GM21528 (cell line): Measurements from ENCODE around the gene ARHGEF1.
A peak's percentile ranks its signal among the peaks of the same experiment; 100 is the strongest.
"Not testable (repeated sequence)": the region's sequence is repeated elsewhere in the genome, so short reads cannot be mapped to it uniquely, and the experiment has no call there.

ENCODE experiments used
- ATAC-seq: cut with Tn5 transposase; IDR thresholded peaks from one replicate; pipeline ENCODE4 v1.9.1; 2021; ENCODE audit warnings: mild to moderate bottlenecking, moderate library complexity; ENCODE audit not compliant: unreplicated experiment, low FRiP score

Gene ARHGEF1

GRCh38 chr19:41861116-41861768, 21.7 kb upstream of the ARHGEF1 start:
- no peak for ATAC-seq

DNA sequence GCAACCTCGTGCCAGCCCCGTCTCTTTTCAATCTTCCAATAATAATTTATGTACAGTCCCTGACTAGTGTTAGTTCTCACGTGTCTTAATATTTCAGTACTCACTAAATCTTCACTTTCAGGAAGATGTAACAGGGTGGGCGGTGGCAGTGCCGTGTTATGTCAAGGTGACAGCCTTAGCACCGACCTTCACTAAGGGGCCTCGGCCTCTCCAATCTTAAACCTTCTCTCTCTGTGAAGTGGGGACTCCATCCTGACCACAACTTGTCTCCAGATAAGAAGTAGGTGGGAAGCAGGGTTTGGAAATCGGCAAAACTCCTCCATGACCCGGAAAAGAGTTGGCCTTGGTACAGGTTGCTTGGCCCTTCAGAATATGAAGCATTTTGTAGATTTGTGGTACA, 21.1 kb upstream of the ARHGEF1 start:
- no peak for ATAC-seq

DNA sequence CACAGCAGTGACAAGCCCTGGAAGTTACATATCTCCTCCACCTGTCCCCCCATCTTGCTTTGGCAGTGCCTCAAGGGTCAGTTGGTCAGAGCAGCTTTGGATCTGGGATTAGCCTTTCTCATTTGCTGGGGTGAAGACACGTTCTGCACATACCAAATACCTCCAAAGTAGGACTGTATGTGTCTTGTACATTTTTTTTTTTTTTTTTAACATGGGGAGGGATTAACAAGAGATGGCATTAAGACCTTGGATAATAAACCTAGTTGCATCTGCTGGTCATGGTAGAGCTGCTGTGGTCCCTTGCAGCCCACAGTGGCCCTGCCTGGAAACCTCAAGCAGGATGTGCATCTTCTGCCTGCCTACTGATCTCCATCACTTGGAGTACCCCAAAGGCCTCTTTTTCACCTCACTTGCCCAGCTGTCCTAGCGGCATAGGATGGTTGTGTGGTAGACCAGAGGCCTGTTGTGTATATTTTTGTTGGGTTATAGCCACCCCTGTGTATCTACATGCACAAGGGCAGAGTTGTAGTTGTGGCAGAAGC, 20.5 kb upstream of the ARHGEF1 start:
- ATAC-seq = no peak

GRCh38 chr19:41863209-41863931, 19.6 kb upstream of the ARHGEF1 start:
- no peak for ATAC-seq

DNA sequence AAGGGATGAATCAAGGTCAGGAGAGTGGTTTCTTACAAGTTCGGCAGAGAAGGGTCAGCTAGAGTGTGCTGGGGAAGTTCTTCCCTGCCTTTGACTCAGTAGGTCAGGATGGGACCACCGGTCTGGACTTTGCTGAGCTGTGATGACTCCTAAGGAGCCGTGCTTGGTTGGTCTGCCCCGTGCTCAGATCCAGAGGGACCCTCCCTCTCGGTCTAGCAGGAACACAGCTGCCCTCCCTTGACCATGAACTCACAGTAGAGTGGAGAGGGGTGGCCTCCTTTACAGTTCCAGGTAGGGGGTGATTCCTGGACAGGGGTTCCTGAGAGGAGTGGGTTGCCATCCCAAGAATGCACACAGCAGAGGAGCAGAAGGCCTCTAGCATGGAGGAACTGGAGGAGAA, 18.6 kb upstream of the ARHGEF1 start:
- no peak for ATAC-seq

GRCh38 chr19:41866284-41866683, 16.7 kb upstream of the ARHGEF1 start:
- no peak for ATAC-seq

DNA sequence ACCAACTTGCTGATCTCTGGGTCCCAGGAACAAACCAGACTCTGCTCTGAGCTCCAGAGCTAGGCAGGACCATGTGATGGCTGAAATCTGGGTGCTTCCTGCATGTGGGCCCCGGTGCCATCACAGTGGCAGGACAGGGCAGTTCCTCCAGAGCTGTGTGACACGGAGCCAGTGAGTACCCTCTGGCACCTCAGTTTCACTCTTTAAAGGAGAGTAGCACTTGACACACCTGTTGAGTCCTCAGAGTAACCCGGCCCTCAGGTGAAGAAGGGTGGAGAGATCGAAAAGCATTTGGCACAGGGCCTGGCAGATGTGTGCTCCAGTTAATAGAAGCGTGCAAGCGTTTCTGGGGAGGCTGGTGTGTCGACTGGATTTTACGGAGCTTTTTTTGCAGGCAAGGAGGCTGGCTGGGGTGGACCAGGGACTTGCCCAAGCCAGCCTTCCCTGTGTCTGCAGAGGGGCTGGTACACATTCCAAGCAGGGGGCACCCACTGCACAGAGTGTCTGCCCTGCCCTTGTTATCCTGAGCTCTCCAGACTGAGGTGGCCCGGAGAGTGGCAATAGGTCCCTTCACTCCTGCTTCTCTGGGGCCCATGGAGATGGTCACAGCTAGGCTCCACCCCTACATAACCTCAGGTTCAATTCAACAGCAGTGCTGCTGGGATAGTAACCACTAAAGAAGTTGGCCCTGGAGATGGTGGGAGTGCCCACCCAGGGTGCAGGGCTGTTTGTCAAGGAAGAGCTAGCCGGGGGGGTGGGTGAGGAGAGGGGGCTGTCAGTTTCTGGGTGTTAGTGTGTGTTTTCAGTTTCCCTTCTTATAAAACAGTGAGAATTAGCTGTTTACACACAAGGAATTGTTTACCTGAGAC, 14.6 kb upstream of the ARHGEF1 start:
- no peak for ATAC-seq

GRCh38 chr19:41868989-41869300, 14.0 kb upstream of the ARHGEF1 start:
- no peak for ATAC-seq

DNA sequence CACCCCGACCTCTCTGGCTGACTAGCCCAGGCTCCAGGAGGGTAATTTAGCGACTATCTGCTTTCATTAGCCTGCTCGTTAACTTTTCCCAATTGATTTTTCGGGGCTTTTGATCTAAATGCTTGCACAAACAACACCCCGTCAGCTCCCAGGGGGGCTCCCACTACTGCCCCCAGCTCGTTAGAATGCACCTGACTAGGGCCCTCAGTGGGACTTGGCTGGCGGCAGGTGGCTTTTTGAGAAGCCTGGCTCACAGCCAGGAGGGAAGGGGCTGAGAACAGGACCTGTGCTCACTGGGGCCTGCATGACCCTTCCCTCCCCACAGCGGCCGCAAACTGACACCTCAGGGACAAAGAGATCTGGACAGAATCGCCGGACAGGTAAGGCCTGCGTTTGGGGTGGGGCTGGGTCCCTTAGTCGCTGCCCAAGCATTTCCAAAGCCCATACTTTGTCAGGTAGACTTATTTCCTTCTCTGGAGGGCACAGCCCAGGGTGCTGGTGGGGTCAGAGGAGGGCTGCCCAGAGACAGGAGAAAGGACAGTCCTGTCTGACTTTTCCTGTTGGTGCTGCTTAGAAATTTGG, 13.5 kb upstream of the ARHGEF1 start:
- no peak for ATAC-seq

DNA sequence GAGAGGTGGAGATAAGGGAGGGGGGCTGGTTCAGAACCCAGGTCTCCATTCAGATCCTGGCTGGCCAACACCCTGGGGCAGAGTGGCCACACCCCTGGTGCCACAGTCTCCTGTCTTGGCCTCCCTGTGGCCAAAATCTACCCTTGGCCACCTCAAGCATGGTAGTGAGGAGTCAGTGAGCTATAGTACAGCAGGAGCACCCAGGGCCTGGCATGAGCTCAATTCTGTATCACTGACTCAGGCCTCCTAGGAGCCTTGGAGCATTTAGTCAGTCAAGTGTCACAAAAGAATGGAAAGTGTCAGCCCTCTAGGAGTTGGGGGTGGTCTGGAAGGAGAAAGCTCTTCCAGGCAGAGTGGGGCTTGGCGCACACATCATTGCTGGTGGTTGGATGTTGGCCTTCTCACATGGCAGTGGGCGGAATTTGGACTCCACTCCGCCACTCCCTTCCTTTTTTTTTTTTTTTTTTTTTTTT, 12.5 kb upstream of the ARHGEF1 start:
- no peak for ATAC-seq

DNA sequence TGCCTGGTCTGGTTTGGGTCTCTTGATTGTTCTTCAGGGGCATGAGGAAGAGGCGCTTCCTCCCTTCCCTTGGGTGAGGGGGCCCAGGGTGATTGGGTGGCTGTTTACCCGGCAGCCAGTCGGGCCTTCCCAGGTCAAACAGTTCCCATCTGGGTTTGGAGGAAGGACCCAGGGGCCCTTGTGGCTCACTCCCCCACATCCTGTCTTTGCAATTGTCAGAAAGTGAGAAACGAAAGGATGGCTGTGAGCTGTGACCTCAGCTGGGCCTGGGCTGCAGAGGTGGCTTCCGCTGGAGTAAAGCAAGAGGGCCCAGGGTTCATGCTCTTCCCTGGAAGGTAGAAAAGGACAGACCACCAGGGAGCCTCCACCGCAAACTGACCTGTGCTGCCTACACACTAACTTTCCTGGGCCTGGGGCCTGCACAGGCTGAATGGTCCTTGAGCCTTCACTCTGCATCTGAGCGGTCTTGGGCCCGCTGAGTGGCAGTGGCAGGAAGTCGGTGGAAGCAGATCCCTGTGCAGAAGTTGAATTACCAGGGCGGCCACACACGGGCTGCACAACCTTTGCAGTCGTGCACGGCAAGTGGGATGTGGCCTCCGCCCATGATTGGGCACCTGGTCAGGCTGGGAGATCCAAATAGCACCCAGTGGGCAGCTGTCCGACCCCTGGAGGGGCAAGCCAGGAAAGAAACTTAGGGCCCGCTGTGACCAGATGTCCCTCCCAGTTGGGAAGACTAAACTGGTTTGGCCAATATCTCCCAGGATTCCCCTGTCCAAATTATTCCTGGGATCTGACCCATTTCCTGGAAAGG, 11.2 kb upstream of the ARHGEF1 start:
- no peak for ATAC-seq

- ATAC-seq = no peak
Measured at GRCh38 chr19:41872384-41872774, 10.6 kb upstream of the ARHGEF1 start.

- no peak for ATAC-seq
Measured at GRCh38 chr19:41872775-41873647, 10.0 kb upstream of the ARHGEF1 start.

DNA sequence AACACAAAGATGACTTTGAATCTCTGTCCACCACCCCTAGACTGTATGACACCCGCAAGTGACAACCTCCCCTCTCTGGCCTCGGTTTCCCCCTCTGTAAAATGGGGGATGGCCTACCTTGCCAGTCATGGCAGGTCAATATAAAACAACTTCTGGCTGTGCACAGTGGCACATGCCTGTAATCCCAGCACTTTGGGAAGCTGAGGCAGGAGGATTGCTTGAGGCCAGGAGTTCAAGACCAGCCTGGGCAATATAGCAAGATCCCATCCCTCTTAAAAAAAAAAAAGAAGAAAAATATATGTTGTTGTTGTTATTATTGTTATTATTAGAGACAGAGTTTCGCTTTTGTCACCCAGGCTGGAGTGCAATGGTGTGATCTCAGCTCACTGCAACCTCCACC, 7.0 kb upstream of the ARHGEF1 start:
- ATAC-seq = not testable (repeated sequence)

DNA sequence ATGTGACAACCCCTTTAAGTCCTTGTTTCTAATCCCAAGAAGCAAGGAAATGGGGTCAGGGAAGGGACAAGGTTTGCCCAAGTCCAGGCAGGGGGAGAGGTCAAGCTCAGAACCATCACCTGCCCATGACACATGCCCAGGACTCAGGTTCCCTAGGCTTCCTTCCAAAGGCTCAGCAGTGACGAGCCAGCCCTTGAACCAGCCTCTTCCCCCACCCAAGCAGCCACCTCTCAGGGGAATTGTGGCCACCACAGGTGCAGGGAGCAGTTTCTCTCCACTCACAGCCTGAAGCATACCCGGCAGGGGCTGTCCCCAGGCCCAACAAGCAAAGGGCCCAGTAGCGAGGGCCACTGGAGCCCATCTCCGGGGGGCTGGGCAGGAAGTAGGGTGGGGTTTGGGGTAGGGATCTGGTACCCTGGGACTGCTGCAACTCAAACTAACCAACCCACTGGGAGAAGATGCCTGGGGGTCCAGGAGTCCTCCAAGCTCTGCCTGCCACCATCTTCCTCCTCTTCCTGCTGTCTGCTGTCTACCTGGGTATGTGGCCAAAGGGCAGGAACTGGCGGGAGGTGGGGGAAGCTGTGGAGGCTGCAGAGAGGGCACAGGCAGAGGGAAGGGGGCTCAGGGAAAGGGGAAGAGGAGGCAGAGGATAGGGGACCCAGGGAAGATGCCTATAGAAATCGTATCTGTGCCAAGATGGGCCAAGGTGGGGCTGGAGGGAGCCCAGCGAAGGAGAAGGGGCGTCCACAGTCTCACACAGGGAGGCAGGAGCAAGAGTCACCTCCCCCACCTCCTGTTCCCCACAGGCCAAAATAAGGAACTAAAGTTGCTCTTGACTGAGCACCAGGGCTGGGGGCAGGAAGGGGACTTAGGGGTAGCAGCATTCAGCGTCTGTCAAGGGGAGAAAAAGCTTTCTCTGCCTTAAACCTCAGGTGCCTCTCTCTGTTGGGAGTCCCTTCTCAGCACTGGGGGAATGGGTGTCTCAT, 5.8 kb upstream of the ARHGEF1 start, which contains the start of gene CD79A:
Gene CD79A (plus strand): TSS at position 433 of the 986 bp plus-strand sequence. CDS start 26 bp downstream, at position 459.
- ATAC-seq = peak; percentile 49

GRCh38 chr19:41877916-41878905, 4.8 kb upstream of the ARHGEF1 start:
- no peak for ATAC-seq
